HG03575 (cell line): ENCODE data around the gene SH3RF3.

Source experiments
- ATAC-seq: cut with Tn5 transposase; IDR thresholded peaks from one replicate; pipeline ENCODE4 v1.9.1; 2021; ENCODE audit not compliant: unreplicated experiment, insufficient number of reproducible peaks, low FRiP score; ENCODE audit errors: extremely low read depth

SH3RF3 gene

DNA sequence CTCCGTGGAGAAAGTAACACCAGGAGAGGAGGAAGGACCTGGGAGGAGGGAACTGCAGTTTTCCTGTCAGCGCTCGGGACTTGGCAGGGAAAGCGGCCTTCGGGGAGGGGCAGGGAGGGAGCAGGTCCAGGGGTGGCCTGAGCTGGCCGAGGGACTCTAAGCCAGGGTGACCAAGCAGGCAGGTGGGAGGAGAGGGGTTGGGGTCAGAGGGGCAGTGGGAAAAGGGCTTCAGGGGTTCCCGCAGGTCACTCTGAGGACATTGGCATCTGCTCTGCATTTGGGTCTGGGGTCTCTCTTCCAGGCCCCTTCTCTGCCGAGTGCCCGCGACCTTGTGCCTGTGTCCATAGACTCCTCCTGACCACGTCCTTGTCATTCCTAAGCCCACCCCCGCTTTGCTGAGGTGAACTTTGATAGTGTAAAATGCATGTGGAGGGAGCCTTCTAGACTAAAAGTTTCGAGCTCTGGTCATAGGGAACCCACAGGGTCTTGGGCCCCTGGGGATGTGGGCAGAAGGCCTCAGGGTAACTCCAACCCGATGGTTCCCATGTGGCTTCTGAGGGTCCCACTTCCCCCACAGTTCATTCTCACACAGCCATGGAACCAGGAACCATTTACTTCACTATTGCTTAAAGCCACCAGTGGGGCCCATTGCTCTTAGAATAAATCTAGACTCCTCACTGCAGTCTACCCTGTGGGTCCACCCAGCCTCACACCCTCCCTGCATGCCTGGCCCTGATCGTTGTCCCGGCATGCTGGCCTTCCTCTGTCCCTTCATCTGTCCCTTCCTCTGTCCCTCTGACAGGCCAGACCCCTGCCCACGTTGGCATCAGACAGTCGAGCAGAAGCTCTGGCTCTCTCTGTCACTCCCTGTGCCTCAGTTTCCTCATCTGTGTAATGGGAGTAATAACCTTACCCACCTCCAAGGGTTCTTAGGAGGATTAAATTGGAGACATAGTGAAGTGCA, 255.6 kb downstream of the SH3RF3 start:
- ATAC-seq = no peak

DNA sequence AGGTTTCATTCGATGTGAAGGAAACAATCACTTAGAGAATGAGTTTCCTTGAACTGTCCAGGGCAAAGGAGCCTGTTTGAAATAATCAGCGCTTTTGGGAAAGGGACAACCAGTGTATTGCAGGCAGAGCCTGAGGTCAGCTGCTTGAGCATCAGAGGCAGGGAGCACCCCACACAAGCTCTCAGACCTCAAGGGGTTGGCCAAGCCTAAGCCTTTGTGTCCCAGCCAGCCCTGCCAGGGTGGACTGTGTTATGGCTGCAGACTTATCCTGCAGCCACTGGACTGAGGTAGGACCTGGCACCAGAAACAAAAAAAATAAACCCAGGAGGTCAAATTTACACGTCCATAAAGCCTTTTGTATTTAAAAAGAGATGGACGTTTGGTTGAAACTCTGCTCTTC, 256.5 kb downstream of the SH3RF3 start:
- no peak for ATAC-seq

DNA sequence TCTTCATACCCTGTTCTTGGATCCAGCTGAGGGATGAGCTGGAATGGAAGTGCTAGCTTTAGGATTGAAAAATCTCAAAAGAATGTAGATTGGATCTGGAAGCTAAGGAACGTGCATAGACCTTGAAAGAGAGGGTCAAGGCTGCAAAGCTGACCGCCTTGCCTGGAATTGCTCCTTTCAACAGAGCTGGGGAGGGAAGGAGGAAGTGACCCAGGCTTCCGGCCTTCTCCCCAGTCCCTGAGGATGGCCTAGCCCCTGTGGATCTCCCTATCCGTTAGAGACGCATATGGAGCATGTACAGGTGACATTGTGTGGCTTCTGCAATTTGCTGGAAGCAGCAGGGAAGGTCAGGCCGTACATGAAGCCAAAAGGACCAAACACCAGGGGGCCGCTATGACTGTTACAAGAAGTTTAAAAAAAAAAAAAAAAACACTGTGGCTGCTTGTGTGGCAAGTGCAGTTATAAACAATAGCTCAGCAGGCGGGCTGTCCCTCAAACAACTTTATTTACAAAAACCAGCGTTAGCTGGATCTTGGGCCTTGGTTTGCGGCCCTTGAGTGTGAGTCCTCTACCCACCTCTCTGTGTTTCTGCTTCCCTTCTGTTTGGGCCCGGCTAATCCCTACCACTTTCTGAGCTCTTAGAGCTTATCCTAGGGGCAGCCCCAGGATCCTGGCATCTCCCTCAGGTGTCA, 257.1 kb downstream of the SH3RF3 start:
- ATAC-seq = no peak

DNA sequence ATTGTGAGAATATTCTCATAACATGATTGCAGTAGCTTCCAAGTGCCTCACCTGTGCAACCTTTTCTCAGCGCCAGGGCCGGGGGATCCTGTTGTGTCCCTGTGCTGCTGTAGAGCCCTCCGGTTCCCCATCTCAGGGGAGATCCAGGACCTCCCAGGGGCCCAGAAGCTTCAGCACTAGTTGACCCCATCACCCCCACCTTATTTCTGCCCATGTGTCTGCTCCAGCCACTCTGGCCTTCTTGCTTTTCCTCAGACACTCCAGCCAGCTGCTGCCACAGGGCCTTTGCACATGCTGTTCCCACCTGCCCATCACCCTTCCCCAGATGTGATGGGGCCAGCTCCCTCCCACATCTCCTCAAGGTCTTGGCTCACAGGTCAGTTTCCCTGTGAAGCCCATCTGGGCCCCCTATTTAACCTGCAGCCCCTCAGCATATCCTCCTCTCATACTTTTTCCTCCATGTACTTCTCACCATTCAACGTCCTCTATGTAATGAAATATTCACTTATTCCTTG, 258.3 kb downstream of the SH3RF3 start:
- no peak for ATAC-seq

DNA sequence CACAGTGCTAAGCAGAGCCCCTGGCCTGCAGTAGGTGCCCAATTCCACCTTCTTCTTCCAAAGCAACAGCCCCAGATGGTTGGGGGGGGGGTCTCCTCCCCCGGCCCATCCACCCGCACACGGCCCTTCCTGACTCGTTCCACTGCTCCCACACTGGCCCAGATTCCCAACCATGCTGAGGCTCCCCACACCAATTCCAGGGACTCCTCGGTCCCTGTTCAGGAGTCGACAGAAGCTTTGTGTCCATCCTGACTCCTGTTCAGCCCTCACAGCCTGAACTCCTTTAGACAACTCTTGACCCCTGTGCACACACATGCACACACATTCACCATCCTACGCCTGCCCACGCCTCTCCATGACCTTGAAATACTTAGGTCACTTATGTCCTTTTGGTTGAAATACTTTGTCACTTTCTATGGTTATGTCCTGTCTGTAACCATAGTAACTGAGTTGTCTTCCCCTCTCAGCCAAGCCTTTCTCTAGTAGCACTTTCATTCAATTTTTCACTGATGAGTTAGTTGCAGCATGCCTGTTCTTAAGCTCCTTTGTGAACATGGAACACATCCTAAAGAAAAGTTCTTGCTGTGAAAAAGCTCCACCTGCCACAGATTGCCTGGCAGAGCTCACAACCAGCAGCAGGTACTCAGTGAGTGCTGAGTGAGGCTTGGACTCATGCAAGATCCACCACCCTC, 258.9 kb downstream of the SH3RF3 start:
- ATAC-seq = no peak

DNA sequence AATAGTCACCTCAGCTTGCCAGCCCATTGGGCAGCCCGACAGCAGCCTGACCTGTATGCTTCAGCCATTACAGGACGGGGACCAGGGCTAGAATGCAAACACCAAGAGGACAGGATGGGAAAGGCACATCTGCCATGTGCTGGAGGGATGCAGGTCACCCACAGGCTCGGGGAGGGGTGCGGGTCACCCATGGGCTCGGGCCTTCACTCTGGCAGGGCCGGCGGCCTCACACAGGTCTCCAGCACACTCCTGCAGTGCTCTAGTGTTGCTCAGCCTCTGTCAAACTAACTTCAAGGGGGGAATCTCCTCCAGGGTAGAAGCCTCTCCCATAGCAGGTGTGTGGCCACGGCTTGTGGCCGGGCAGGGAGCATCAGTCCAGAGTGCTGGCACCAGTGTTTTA, 262.2 kb downstream of the SH3RF3 start:
- no peak for ATAC-seq

DNA sequence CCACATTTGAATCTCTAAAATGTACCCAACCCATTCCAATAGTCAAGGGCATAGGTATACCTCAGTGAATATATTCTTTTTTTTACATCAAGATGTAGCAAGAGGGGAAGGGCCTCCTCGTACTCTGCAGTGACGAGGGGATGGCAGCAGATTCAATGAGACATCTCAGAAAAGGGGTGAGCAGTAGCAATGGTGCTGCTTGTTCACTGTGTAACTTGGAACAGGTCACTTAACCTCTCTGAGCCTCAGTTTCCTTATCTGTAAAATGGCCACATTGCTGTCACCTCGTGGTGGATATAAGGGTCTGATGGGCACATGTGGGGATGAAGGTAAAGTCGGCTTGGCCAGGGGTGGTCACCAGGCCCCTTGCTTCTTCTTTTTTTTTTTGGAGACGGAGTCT, 263.1 kb downstream of the SH3RF3 start:
- no peak for ATAC-seq

DNA sequence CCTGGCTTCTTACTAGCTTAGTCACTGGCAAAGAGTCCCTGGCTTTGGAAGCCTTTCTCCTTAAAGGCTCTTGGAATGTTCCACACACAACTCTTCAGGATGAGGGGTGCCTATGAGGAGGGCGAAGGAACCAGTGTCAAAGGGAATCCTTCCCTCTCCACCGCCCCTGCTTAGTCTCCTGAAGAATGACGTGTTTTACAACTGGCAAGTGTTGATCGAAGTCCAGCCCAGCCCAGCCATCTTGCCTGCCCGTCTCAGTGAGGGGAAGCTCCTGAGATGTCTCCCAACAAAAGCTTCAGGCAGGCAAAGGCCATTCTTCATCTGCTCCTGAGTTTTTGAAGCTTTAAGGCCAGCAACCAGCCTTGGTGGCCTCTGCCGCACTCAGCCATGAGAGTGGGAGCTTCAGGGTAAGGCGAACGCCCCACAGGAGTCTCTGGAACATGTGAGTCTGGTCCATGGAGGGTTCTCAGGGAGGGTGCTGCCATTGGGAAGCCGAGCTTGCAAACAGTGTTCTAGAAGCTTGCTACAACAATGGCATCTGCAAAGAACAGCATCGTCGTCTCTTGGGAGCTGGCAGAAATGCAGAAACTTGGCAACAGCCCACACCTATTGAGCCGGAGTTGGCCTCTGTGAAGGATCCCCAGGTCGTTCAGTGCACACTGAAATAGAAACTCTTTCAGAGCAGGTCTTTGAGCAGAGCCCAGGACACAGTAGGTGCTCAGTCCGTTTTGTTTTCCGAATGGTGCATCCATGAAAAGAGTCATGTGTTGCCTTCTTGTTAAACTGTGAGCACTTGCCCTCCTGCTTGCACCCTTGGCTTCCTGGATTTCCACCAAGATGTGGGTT, 264.0 kb downstream of the SH3RF3 start:
- ATAC-seq = no peak

DNA sequence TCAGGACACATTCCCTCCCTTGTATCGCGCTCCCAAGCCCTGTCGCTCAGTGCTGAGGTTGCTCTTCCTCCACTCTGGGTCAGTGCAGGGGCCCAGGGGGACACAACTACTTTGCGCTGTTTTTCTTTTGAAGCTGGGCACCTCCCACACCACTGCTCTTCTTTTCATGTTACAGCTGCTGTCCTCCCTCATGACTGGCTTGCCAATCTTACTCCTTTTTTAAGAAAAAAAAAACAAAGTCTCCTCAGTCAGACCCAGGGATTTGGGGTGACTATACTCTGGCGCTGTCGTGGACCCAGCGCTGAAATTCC, 264.6 kb downstream of the SH3RF3 start:
- ATAC-seq = no peak

DNA sequence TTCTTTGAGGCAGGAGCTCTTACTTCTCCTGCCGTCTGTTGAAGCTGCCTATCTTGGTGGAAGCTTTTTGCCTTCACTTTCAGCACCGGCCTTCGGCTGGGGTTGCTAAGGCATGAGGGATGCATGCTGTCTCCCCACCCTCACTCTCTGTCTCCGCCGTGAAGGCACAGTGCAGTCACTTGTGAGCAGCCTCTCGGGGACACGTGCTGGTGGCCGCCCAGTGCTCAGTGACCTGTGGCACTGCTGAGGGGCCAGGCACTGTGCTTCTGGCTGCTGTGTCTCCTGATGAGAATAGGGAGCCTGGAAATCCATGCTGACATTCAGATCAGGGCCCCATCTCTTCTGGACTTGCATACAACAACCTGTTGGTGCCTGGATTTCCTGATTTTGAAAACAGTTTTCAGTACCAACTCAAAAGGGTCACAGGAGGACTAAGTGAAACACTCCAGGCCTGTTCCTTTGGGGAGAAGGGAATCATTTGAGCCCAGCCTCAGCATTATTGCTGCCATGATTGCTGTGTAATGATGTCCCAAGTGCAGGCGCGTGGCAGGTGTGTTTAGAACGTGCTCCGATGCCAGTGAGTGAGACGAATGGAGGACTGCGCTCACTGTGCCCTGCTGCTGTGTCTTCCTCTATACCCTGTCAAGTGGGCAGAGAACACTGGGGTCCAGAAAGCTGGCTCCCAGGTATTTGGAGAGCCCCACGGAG, 266.6 kb downstream of the SH3RF3 start:
- no peak for ATAC-seq

DNA sequence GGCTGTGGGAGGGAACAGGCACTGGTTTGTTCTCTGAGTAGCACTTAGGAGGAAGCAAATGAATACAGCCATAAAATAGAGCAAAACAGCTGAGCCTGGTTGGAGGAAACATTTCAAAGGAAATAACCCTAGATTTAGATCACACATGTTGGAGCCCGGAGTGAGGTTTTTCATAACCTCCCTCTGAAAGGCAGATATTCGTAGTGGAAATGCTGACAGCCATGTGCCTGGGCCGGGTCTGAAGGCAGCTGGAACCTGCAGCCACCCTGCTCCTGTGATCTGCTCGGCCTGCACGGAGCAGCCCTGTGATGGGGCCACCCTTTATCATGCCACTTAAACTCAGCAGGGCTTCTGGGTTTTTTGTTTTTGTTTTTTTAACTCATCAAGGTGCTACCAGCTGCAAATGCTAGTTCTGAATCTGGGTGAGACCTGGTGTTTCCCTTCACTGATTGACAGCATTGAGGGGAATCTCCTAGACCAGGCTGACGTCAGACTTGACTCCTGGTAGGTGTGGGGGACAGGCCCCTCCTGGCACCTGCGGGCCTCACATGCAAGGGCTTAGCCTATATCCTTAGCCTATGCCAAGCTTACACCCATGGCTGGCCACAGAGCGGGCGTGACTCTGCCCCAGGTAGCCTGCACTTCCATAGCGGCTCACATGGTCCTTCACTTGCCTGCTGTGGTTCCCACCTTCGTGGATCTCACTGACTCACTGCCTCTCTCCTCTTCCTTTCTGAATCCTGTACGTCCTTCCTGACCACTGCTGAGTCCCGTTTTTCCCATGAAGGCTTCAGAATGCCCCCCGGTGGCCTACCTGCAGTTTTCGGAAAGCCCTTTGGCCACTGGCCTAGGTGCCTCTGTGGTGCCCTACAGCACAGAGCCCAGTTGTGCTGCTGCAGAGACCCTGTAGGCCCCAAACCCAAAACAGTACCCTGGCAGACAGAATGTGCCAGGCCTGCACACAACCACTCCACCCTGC, 267.5 kb downstream of the SH3RF3 start:
- no peak for ATAC-seq

DNA sequence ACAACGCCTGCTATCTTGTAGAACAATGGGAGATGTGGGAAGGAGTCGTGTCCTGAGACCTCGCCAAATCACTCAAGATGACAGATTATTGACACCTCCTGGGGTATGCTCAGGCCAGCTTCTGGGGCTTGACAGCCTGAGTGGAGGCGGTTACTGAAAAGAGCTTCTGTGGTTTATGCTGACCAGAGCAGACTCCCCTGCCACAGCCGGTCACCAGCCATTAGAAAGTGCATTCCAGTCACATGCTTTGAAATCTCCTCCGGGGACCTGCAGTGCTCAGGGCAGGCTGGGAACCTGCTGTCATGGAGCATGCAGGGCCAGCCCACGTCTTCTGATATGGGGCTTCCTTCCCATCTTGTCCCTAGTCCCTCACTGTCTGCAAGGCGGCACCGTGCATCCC, 268.9 kb downstream of the SH3RF3 start:
- no peak for ATAC-seq

DNA sequence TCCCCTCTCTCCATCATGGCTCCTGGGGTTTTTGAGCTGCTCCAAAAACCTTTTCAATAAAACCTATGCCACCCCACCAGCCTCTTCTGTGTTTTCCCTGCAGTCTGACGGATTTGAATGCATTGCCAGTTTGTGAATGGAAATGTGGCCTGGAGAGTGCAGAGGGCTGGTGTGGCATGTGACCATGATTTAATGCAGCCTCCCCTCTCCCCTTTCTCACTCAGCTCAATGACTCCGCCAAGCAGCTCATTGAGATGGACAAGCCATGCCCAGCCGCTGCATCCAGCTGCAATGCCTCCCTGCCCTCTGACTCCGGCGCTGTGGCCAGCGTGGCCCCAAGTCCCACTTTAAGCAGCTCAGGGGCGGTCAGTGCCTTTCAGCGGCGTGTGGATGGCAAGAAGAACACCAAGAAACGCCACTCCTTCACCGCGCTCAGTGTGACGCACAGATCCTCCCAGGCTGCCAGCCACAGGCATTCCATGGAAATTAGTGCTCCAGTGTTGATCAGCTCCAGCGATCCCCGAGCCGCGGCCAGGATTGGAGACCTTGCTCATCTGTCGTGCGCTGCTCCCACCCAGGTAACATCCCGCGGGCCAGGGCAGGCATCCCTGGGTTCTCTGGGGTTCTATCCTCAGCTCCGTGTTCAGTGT, 269.5 kb downstream of the SH3RF3 start:
- no peak for ATAC-seq

DNA sequence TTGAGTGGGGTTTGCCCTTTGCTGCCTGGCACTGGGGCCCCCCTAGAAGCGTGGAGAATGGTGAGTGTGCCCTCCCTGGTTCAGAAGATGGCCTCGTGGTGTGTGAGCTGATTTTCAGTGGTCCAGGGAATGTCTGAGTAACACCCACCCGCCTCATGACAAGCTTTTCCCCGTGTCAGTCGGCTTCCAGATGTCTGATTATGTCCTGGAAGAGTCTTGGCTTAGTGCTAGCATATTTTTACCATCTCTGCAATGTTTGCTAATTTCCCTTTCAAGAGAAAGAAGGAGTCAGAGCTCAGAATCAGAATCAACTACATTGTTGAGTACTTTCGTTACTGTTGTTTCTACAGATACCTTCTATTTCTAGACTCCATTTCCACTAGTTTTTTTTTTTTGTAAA, 270.1 kb downstream of the SH3RF3 start:
- ATAC-seq = no peak

DNA sequence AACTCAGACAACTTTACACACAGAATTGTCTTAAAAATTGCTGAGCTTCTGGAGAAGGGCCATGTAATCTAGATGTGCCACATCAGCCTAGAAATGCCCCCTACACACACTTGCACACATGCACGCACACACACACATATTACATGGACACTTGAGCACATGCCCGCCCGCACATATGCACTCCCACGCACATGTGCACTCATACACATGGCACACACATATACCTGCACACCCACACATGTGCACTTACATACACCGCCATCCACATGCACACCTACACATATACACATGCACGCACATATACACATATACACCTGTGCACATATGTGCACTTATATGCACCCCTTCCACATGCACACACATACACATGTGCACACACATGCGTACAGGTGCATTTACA, 271.1 kb downstream of the SH3RF3 start:
- ATAC-seq = no peak

DNA sequence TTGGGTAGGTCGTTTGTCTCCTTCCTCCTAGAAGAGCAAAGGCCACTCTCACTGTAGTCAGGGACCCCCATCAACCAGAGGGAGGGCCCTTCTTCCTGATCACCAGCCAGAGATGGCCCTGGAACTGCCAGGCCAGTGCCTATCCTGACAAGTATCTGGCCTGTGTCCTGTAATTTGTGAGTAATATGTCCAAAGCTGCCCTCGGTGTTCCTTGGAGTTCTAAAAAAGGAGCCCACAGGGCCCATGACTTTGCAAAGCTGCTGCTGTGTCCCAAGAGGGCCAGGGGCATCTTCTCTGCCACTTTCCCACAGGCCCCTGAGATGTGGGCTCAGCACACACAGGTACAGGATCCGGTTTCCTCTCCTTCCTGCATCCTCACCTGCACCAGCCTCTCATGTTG, 272.4 kb downstream of the SH3RF3 start:
- no peak for ATAC-seq

DNA sequence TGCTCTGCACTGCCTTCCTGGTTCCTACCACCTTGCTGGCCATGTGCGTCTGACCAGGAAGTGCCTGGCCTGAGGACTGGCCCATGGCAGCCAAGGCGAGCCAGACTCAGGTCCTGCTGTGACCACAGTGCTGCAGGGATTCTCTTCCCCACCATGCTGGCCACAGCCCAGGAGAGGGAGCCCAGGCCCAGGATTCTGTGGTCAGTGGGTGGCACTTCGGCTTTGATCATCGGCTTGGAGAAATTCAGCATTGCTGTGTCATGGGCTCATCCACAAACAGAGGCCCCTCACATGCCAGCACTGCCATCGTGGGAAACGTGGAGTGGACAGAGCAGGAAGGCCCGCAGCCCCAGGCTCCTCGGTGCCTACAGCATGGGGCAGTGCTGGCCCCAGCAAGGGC, 273.2 kb downstream of the SH3RF3 start:
- no peak for ATAC-seq
